Measurements from ENCODE around the gene BLOC1S6.

BLOC1S6 gene

DNA sequence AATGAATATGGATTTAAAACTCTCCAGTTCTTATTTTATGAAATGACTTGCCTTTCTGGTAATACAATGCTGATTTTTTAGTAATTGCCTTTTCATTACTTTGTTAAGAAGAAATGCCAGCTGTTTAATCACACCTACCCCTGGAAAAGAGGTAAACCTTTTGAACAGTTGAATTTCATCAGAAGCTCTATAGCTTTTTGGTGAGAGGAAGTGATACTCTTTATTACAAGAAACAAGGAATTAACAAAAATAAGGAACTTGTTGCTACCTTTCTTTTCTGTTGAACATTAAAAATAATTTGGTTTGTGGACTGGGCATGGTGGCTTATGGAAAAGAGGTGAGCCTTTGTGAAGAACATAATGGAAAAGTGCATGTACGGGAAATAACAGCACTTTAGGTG lies 19.7 kb downstream of the BLOC1S6 start:
- Histone ChIP-seq H3K27me3 (ENCODE audit: control insufficient read depth, low read length) (no peaks in the 10 kb centered on the region), H3K36me3 (ENCODE audit: control insufficient read depth, low read length) (peaks cover 74% of the 10 kb centered on the region), H3K4me1 (ENCODE audit: control insufficient read depth, low read length) (peaks cover 86% of the 10 kb centered on the region), H3K9me2 (replicated peaks; ENCODE audit: control insufficient read depth, low read length) (no peaks in the 10 kb centered on the region), H3K79me2 (ENCODE audit: control insufficient read depth, low read length) (peaks cover 61% of the 10 kb centered on the region), H4K20me1 (ENCODE audit: control insufficient read depth, insufficient read depth, low read depth, low read length) (no peaks in the 10 kb centered on the region), H3K9me3 (ENCODE audit: control insufficient read depth, insufficient read depth, low read length) (no peaks in the 10 kb centered on the region), H3K4me2 (ENCODE audit: low read length) (peak overlapping the region; percentile 73), H3K27ac (ENCODE audit: low read depth, low read length) (peak overlapping the region; percentile 58), H3F3A (ENCODE audit: control insufficient read depth, insufficient read depth) (peaks cover 67% of the 10 kb centered on the region), H3K4me3 (ENCODE audit: low read length) (peak overlapping the region; percentile 29)
- TF ChIP-seq, protein P1, sequence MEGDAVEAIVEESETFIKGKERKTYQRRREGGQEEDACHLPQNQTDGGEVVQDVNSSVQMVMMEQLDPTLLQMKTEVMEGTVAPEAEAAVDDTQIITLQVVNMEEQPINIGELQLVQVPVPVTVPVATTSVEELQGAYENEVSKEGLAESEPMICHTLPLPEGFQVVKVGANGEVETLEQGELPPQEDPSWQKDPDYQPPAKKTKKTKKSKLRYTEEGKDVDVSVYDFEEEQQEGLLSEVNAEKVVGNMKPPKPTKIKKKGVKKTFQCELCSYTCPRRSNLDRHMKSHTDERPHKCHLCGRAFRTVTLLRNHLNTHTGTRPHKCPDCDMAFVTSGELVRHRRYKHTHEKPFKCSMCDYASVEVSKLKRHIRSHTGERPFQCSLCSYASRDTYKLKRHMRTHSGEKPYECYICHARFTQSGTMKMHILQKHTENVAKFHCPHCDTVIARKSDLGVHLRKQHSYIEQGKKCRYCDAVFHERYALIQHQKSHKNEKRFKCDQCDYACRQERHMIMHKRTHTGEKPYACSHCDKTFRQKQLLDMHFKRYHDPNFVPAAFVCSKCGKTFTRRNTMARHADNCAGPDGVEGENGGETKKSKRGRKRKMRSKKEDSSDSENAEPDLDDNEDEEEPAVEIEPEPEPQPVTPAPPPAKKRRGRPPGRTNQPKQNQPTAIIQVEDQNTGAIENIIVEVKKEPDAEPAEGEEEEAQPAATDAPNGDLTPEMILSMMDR (IDR thresholded peaks at IDR 0.05; ENCODE audit: low read depth, low read length, poor library complexity, severe bottlenecking) = no peak
- no peak for TF ChIP-seq EZH2phosphoT487 (IDR thresholded peaks at IDR 0.05; ENCODE audit: borderline replicate concordance, low read length)

DNA sequence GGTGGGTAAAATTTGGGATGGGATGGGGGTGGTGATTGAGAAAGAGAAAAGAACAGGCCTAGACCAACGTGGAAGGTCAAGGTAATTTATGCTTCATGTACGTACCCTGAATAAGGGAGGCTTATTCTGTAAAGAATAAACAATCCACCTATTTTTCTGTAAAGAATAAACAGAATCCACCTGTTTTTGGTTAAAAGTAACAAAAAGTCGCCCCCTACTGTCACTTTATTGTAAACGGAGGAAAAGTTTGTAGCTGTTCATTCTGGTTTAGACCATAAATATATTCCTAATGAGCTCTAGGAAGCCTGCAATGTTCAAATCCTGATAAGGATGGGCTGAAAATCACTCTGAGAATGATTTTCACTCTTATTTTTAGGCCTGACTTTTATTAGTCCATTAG lies 24.1 kb downstream of the BLOC1S6 start:
- Histone ChIP-seq H3K9me3 (ENCODE audit: control insufficient read depth, insufficient read depth, low read length) (no peaks in the 10 kb centered on the region), H4K20me1 (ENCODE audit: control insufficient read depth, insufficient read depth, low read depth, low read length) (no peaks in the 10 kb centered on the region), H3K27ac (ENCODE audit: low read depth, low read length) (peak overlapping the region; percentile 31), H3K4me2 (ENCODE audit: low read length) (no peak overlapping the region), H3K79me2 (ENCODE audit: control insufficient read depth, low read length) (peaks cover 20% of the 10 kb centered on the region), H3F3A (ENCODE audit: control insufficient read depth, insufficient read depth) (peaks cover 46% of the 10 kb centered on the region), H3K36me3 (ENCODE audit: control insufficient read depth, low read length) (peaks cover 34% of the 10 kb centered on the region), H3K27me3 (ENCODE audit: control insufficient read depth, low read length) (no peaks in the 10 kb centered on the region), H3K9me2 (replicated peaks; ENCODE audit: control insufficient read depth, low read length) (no peaks in the 10 kb centered on the region), H3K4me3 (ENCODE audit: low read length) (no peak overlapping the region), H3K4me1 (ENCODE audit: control insufficient read depth, low read length) (peaks cover 69% of the 10 kb centered on the region)
- no peak for TF ChIP-seq EZH2phosphoT487 (IDR thresholded peaks at IDR 0.05; ENCODE audit: borderline replicate concordance, low read length)
- TF ChIP-seq, protein P1 (IDR thresholded peaks at IDR 0.05; ENCODE audit: low read depth, low read length, poor library complexity, severe bottlenecking) = peak; percentile 65

DNA sequence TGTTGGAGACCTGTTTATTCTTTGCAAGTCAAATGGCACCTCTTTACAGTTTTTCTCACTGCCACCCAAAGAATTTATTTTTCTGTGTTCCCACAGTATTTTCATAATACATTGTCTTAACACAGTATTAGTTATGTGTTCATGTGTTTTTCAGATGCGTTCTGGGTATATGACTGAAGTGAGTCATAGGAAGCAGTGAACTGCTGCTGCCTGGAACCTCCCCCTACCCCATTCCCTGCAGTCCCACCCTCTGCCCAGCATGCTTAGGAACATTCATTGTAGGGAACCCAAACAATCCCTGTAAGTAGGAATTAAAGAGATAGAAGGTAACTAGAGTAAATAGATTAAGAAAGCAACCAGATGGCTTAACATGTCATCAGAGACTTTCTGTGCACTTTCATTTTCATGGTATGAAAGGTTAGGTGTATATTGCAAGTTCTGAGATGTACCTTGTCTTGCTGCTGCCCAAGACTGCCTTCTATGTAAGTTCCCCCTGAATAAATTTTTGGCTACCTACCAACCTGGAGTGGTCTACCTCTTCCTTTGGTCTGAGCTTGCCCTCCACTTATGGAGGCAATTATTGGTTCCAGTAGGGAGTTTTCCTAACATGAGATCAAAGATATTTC lies 25.7 kb downstream of the BLOC1S6 start:
- no peak overlapping the region for H3K27ac ChIP-seq (ENCODE audit: low read depth, low read length)
- peaks cover 6% of the 10 kb centered on the region; the same call in 1 of the 2 replicates for H3K79me2 ChIP-seq (ENCODE audit: control insufficient read depth, low read length)
- TF ChIP-seq, protein P1 (IDR thresholded peaks at IDR 0.05; ENCODE audit: low read depth, low read length, poor library complexity, severe bottlenecking) = no peak
- TF ChIP-seq EZH2phosphoT487 (IDR thresholded peaks at IDR 0.05; ENCODE audit: borderline replicate concordance, low read length) = no peak
- no peaks in the 10 kb centered on the region for H3K9me2 ChIP-seq (replicated peaks; ENCODE audit: control insufficient read depth, low read length)
- H3K4me1 ChIP-seq (ENCODE audit: control insufficient read depth, low read length) = peaks cover 53% of the 10 kb centered on the region
- no peak overlapping the region for H3K4me3 ChIP-seq (ENCODE audit: low read length)
- H3K9me3 ChIP-seq (ENCODE audit: control insufficient read depth, insufficient read depth, low read length) = no peaks in the 10 kb centered on the region
- H3F3A ChIP-seq (ENCODE audit: control insufficient read depth, insufficient read depth) = peaks cover 41% of the 10 kb centered on the region
- H3K27me3 ChIP-seq (ENCODE audit: control insufficient read depth, low read length) = no peaks in the 10 kb centered on the region
- no peak overlapping the region for H3K4me2 ChIP-seq (ENCODE audit: low read length)
- no peaks in the 10 kb centered on the region for H4K20me1 ChIP-seq (ENCODE audit: control insufficient read depth, insufficient read depth, low read depth, low read length)
- H3K36me3 ChIP-seq (ENCODE audit: control insufficient read depth, low read length) = peaks cover 18% of the 10 kb centered on the region
